Eye (tissue), 1 donor: Measurements from ENCODE around the gene TMEM72.
A peak's percentile ranks its signal among the peaks of the same experiment; 100 is the strongest.

Source experiments
- DNase-seq: peaks from one replicate; pipeline ENCODE4 v3.0.0-alpha.2; 2015

Gene TMEM72

GRCh38 chr10:44935201-44935965 lies 24.2 kb downstream of the TMEM72 start:
- peak; percentile 60 for DNase-seq

- no peak for DNase-seq
These were observed 24.8 kb downstream of the TMEM72 start for GRCh38 chr10:44935966-44936295.

DNA sequence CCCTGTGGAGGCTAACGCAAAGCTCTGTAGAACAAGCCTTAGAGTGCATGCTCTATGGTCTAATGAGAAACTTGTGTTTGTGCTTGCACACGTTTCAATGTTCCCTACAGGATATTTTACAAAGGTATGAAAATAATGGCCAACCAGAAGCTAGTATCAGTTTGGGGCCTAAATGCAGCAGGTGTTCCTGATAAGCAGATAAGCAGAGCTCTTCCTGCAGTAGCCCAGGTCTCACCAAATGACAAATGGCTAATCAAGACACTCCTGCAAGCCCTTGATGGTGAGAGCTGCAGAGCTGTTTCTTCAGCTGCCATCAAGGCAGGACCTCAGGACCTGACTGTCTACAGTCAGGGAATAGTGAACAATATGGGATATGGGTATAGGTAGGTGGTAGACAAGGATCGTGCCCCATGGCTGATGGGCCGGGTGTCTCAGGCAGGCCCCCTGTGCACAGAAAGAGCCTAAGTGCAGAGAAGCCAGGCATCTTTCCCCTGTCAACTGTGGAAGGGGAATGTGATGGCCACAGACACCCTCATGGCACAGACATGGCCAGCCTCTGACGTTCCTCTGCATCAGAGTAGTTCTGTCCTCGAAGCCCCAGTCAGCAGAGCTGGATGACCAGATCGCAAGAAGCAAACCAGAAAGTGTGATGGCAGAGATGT lies 25.3 kb downstream of the TMEM72 start:
- DNase-seq: no peak

- DNase-seq: no peak
These were observed 26.3 kb downstream of the TMEM72 start for GRCh38 chr10:44937196-44938005.

DNA sequence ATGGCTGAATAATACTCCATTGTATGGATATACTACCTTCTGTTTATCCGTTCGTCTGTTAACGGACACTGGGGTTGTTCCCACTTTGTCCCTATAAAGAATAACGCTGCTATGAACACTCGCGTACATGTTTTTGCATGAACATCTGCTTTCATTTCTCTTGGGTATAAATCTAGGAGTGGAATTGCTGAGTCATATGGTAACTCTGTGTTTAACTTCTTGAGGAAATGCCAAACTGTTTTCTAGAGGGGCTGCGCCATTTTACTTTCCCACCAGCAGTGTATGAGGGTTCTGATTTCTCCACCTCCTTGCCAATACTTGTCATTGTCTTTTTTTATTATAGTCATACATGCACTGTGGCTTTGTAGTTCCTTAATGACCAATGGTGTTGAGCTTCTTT lies 27.8 kb downstream of the TMEM72 start:
- DNase-seq: no peak

GRCh38 chr10:44939691-44940401 lies 28.7 kb downstream of the TMEM72 start:
- no peak for DNase-seq

- no peak for DNase-seq
These were observed 33.2 kb downstream of the TMEM72 start for GRCh38 chr10:44944354-44944753.

DNA sequence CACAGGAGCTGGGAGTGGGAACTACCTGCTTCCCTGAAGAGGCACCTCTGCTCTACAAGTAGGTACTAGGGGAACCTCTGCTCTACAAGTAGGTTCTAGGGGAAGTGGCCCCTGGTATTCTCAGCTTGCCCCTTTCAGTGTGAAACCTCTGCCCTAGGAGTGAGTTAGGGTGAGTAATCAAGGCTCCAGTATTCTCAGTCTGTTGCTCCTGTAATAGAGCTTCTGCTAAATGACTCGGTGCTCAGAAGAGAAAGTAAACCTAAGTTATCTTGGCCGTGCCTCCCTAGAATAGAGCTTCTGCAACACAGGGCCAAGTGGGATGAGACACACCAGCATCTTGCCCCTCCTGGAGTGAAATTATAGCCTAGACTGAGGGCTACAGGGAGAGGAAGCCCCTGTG lies 35.1 kb downstream of the TMEM72 start:
- no peak for DNase-seq

- DNase-seq: peak; percentile 44
These were observed 36.4 kb downstream of the TMEM72 start for GRCh38 chr10:44947371-44948152.

- DNase-seq: no peak
These were observed 37.5 kb downstream of the TMEM72 start for GRCh38 chr10:44948642-44949041.

GRCh38 chr10:44949127-44949802 lies 38.1 kb downstream of the TMEM72 start:
- no peak for DNase-seq

DNA sequence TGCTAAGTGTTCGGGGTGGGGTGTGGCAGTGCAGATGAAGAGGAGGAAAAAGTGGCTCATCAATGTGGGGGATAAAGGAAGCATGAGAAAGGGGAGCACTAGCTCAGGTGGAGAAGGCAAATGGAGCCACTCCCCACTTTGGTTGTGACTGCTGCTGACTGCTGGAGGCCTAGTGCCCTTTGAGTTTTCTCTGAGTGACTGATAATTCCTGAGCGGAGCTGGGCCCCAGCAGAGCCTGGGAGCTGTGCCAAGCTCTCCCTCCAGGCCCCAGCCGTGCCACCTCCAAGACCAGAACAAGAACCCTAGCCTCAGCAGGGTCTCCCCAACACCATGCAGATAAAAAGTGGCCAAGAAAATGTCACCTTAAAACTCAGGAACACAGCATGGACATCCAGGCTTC lies 38.8 kb downstream of the TMEM72 start:
- DNase-seq: no peak

DNA sequence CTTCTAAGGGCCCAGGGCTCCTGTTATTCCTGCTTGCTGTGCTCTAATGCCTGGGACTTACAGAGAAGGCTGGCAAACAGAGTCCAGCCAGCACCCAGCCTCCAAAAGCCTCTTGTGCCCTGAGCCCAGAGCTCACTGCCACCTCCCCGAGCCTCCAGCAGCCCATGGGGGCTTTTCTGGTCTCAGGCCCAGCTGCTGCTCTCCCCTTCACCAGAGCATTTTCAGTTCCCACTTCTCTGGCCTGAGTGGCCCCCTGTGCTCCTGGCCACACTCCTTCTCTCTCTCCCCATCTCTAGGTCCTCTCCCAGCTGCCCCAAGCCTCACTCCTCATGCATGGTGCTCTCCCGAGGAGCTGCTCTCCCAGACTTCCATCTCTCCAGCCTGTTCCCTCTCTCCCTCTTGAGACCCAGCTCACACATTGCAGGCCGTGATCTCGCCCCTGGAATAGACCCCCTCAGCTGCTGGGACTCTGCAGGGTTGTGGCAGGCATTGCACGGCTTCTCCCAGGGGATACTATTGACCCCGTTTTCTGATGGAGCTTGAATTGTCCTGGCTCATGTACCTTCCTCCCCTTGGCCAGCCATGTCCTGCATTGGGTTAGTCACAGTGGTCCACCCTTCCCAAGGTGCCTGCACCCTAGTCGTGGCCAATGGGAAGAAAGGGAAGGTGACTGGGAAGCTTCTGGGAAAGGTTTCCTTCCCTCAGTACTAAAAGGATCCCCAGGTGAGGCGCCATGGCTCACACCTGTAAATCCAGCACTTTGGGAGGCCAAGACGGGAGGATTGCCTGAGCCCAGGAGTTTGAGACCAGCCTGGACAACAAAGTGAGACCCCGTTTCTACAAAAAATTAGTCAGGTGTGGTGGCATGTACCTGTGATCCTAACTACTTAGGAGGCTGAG lies 39.4 kb downstream of the TMEM72 start:
- no peak for DNase-seq

- no peak for DNase-seq
These were observed 40.6 kb downstream of the TMEM72 start for GRCh38 chr10:44951576-44952226.

DNA sequence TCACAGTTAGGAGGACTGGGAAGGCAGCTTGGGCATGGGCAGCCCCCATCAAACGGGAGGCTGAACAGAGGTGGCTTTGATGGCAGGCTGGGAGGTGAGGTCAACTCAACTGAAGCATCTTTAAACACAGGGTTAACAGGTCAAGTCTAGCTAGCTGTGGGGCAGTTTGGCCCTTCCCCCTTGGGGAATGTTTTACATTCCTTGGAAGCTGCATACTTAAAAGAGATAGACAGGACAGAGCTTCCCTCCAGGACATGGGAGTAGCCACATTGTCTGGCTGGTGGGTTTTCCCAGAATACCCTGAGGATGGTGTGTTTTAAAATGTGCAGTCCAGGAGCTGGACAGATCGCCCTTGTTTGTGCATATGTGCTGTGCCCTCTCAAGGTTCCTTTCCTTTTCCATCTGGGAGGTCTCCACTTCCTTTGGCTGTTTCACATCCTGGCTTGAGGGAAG lies 41.7 kb downstream of the TMEM72 start:
- peak; percentile 51 for DNase-seq

DNA sequence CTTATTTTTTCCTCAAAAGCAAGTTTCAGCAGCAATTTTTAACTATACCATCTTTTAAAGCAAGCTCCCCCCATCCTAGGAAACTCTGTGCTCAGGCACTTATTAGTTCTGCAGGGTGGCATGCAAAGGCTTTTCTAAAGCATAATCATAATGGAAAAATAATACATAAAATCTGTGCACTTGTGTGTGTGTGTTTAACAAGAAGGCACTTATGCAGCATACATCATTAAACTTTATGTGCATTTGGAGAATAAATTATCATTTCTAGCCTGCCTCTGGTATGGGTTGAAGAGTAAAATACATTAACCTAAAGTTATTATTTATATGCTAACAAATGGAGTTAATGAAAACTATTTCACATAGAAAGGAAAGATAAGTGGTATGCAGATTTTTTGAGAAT lies 42.9 kb downstream of the TMEM72 start:
- no peak for DNase-seq

GRCh38 chr10:44954962-44955361 lies 43.8 kb downstream of the TMEM72 start:
- DNase-seq: no peak

GRCh38 chr10:44955413-44956070 lies 44.4 kb downstream of the TMEM72 start:
- no peak for DNase-seq

DNA sequence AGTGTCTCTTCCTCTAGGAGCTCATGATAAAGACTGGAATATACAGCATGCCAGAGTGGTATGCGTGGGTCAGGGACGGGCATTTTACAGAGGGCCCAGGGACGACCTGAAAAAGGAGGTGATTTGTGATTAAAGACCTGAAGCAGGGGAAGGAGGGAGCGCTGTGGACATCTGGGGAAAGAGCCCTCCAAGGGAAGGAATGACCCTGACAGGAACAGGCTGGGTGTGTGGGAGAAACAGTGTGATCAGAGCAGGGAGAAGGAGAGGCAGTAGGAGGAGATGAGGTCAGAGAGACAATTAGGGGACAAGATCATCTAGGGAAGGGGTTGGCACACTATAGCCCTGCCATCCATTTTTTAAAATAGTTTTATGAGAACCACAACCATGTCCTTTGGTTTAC lies 45.1 kb downstream of the TMEM72 start:
- DNase-seq: no peak
